ENCODE results near the gene F3.

The F3 gene

DNA sequence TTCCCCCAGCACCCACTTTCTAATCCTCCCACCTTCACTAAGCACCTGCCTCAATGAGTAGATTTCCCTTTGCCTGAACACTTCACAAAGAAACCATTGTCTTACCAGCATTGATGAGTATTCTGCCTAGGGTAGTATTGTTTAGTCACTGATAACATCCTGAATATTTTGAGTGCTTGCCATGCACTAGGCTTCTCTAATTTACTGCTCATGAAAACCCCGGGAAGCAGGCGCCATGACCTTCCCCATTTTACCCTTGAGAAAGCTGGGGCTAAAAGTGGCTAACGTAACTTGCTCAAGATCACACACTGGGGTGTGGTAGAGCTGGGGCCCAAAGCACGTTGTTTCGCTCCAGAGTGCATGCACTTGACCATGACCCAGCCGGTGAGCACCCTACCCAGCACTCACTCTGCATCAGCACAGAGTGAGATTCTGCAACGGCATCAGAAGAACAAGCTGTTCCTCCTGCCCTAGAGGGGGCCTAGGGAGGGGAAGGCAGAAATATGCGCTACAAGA is 10.6 kb upstream of the F3 start:
- DNase-seq (ENCODE audit: low read depth): no peak

DNA sequence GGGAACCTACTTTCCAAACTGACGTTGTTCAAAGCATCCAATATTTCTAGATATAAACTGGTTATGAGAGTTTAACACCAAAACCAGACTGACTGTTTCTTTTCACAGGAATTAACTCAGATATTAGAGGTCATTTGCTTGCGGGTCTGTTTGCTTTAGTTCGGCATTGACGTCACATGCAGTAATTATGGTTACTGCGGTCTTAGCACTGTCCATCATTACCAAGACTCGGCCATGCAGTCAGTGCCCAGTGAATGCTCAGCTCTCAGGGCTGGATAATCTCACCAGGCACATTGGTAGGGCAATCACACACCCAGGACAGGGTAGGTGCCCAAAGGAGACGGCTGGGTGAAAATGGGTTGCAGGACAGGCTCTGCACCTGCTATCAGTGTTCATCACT is 9.9 kb upstream of the F3 start:
- DNase-seq (ENCODE audit: low read depth): no peak

- no peak for DNase-seq (ENCODE audit: low read depth)
Measured at GRCh38 chr1:94550800-94551241, 9.3 kb upstream of the F3 start.

DNA sequence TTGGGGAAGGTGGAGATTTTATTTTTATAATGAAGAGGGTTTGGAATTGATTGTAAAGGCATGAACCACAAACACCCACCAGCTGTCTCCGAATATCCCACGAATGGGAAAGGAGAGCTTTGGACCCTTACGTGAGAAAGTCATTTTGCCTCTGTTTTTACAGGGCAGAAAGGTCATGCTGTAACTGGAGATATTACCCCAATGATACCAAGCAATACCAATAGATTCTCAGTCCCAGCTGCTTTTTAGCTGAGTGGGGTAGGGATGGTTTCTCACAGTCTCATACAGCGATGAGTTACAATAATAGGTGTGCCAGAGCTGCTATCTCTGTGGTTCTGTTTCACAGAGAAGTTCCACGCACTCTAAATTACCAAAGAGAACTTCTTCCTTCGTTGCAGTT is 8.8 kb upstream of the F3 start:
- DNase-seq (ENCODE audit: low read depth): no peak

DNA sequence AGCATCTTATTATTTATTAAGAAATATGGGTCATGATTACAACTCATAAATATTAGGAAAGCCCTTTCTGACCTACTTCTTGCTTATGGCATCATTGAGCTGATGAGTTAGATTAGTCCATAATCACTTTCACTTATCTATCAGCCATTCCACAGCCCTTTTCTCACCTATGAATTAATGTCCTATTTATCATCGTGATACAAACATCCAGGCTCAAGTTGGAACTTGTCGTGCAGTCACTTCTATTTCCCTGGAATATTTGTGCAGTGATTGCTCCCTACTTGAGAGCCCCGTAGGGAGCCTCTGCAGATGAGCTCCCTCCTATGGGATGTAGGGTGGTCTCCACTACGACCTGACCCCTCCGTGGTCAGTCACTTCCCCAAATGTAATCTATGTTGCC is 8.1 kb upstream of the F3 start:
- DNase-seq (ENCODE audit: low read depth): no peak

- no peak for DNase-seq (ENCODE audit: low read depth)
Measured at GRCh38 chr1:94544706-94545490, 3.3 kb upstream of the F3 start.

DNA sequence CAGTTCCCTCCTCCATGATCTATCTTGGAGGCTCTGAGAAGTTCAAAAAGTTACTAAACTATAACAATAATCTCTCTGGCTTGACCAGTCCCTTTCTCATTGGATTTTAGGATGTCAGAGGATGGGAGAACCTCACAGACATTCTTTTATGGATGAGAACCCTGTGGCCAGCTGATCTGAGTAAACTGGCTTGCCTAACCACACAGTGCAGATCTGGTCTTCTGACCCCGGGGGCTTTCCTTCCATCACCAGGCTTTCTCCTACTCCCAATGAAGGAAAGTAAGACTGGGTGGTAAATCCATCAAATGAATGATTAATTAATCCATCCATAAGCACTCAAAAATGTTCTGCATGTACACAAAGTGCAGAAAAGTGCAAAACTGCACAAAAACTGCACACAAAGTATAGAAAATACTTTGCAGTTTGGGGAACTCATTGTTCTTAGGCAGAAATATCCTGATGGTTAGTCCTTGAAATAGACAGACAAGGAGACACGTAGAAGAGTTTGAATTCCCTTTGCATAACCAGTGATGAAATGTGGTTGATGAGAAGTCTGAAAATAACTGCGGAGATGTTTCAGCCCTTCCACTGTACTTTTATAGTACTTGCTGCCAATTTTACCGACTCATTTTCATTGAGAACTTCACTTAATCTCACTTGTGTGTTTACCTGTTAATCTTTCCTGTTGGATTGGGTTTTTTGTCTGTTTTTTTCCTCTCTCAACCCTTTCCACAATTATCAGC is 2.5 kb upstream of the F3 start:
- no peak for DNase-seq (ENCODE audit: low read depth)

- no peak for DNase-seq (ENCODE audit: low read depth)
Measured at GRCh38 chr1:94543001-94543400, 1.4 kb upstream of the F3 start.

DNA sequence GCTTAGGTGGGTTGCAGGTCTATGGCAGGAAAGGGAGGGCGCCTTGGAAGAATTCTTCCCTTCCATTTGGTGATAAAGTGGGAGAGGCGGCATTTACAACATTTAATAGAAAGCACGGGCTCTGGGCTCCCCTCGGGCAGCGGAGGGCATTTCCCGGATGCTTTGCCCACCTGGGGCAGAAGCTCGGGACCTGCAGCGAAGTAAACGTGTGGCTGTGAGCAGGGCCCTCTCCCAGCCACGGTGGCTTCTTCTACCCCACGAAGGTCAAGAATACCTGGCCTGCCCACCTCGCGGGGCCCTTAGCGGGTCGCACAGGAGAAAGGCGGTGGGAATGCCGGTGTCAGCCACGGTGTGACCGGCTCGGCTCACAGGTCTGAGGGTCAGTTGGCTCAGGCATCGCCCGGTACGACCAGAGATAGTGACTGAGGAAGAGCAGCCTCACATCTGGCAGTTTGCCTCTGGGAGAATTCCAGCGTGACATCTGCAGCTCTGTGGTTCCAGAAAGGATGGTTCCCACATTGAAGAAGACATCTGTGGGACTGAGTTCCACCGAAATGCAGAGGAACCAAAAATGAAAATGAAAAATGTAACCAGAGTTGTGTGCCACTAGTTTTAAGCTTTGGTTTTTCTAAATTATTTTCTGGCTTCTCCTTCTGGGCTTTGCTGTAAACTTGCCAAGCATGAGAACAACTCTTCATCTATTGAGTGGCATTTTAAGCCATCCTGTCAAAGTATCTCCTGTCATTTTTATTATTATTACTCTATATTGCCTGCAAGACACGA is 720 bp upstream of the F3 start:
- no peak for DNase-seq (ENCODE audit: low read depth)

DNA sequence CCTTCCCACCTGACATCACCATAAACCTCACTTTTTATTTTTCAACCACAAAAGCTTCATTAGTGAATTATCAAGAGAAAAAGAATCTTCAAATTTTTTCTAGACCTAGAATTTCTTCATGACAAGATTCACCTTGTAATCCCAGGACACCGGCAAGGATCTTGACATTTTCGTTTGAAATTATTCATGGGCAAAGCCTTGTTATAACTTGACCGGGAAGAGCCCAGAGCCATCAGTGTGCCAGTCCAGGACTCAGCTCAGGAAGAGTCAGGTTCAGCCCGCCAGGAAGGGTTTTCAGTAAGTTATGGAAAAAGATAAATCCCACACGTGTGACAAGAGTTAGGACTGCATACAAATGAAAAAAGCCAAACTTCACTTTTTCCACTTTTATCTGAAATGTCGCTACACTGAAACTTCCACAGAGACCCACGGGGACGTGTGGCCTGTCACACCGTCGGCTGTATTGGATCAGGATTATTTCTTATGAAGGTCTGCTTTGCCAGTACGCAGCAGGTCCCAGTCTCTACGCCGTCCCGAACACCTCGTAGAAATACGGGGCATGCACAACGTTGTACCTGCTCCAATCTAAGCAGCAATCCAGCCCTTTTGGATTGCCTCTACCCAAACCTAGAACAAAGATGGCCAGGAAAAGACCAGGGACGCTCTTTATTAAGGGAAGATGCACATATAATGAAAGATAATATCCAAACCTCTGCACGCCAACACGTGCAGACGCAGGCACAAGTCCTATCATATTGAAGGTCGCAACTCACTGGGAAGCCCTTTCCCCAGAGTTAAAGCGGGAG is 916 bp downstream of the F3 start:
- no peak for DNase-seq (ENCODE audit: low read depth)

DNA sequence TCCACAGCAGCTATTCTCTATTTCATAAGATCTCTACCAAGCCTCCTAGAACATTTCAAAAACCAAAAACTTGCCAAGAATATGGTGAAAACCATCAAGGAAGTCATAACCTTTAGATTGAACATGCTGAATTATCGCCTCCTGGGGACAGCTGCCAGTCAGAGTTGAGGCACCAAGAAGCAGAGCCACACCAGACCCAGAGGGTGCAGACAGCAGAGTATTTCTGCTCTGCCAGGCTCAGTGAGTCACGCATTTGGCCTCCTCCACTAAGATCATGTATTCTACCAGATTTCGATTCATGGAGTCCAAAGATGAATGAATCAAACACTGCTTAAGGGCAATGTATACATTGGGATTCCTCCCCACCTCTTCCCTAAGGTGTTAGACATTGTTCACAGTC is 2.1 kb downstream of the F3 start:
- DNase-seq (ENCODE audit: low read depth): no peak

DNA sequence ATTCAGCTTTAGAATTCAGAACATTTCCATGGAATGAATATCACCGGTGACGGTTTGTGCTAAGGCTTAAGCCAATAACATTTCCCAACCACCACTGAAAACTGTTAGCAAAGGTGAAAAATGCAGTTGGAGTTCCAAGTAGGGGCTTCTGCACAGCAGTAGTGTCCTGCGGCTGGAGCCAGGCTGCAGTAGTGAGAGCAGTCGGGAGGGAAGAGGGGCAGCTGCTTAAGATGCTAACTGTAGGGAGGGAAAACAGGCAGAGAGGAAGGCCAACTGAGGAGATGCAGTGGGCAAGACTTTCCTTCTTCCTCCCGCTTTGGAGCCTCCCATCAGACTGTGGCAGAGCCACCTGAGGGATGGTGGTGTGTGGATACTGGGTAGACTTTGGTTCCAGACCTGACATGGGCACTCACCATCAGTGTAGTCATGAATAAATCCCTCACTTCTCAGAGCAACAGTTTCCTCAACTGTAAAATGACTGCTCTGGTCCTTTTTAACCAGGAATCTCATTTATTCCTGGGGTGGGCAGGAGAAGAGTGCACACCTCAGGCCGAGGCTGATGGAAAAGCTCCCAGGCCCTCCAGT is 3.2 kb downstream of the F3 start:
- no peak for DNase-seq (ENCODE audit: low read depth)

DNA sequence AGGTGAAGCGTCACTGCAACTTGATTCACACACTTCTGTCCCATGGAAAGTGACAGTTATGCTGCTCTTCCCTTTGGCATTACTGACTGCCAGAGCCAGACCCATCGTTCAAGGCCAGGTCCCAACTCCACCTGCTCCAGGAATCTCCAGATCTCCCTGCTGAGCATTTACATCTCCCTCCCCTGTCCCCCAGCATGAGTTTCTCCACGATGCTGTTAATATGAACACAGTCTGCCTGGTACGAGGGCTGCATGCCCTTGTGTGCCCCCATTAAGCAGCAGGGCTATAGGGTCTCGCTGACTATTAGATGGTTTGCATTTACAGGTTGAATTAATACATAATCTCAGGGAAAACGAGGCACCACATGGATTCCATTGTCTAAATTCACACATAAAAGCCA is 4.3 kb downstream of the F3 start:
- DNase-seq (ENCODE audit: low read depth): no peak

GRCh38 chr1:94535879-94536278 is 5.7 kb downstream of the F3 start:
- no peak for DNase-seq (ENCODE audit: low read depth)

- no peak for DNase-seq (ENCODE audit: low read depth)
Measured at GRCh38 chr1:94535095-94535494, 6.5 kb downstream of the F3 start.

DNA sequence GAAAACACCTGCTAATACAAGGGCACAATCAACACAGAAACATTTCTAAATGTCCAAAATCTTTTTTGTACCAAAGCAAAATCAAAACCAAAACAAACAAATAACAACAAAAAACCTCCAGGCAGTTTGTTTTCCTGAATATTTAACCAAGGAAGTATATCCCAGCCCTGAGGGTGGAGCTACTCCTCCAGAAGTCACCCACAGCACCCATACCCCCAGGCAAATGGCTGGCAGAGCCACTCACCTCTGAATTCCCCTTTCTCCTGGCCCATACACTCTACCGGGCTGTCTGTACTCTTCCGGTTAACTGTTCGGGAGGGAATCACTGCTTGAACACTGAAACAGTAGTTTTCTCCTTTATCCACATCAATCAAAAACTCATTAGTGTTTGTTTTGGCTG is 9.5 kb downstream of the F3 start:
- no peak for DNase-seq (ENCODE audit: low read depth)

- no peak for DNase-seq (ENCODE audit: low read depth)
Measured at GRCh38 chr1:94531664-94532063, 9.9 kb downstream of the F3 start.

DNA sequence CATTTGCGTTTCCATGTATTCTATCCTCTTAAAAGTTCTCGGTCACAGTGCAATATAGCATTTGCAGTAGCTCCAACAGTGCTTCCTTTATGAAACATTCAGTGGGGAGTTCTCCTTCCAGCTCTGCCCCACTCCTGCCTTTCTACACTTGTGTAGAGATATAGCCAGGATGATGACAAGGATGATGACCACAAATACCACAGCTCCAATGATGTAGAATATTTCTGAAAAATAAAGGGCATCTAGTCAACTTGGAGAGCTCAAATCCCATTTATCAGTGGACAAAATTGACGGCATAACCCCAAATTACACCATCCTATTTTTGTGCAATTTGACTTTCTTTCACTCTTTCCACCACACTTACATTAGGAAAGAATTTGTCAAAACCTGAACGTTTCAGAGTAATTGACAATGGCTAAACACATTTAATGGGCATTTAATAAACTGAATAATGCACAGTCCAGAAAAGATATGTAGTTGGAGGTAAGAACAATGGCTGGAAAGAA is 11.1 kb downstream of the F3 start:
- no peak for DNase-seq (ENCODE audit: low read depth)

DNA sequence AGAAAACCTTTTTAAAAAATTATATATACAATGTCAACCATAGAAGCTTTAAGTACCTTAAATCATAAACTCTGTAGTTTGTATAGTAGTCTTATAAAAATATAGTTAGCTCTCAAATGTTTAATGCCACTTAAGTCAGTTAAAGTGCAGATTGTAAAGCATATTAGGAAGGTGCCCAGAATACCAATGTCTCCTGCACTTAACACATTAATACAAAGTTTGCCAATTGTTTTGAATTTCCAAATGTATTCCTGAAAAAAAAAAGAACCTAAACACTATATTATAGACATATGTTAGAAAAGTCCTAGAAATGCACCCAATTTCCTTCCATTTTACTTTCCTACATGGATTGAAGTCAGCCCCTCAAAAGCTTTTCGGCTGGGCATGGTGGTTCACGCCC is 12.1 kb downstream of the F3 start:
- DNase-seq (ENCODE audit: low read depth): no peak

GRCh38 chr1:94528826-94529225 is 12.7 kb downstream of the F3 start:
- no peak for DNase-seq (ENCODE audit: low read depth)

GRCh38 chr1:94528299-94528698 is 13.3 kb downstream of the F3 start:
- DNase-seq (ENCODE audit: low read depth): no peak
